ENCODE measurements around the gene ZNF320. TPM values are rescaled to one million over a fixed set of nuclear protein-coding genes. Genes with fewer than 3 reads are reported as not detected.

ZNF320 gene
- total and polyA plus RNA-seq, 2 experiments from 2014 or later = 13.6 to 32.3 TPM

DNA sequence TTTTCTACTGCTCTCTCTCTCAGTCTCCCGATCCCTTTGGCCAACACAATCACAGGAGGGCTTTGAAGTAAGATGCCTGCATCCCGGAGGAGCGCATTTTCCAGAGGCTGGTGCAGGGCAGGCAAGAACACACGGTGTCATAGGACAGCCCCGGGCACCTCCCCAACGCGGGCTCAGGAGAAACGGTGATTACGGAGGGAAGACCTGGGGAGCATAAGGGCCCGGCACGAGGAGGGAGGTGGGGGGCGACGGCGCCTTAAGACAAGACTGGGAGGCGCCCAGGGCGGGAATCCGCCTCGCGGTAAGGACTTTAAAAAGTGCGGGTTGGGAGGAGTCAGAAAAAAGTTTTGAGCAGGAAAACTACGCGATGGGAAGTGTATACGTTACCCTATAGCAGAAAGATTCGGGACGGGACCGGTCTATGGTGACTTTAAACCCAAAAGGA is 44.5 kb upstream of the ZNF320 start:
- Mint-ChIP-seq H3K4me1 (peaks cover 41% of the 10 kb centered on the region), H3K36me3 (ENCODE audit: low read depth) (peaks cover 16% of the 10 kb centered on the region; the same call in 2 of the 3 replicates), H3K27ac (peak overlapping the region; percentile 97), H3K27me3 (ENCODE audit: insufficient read depth, low read depth, poor library complexity) (peaks cover 10% of the 10 kb centered on the region), H3K9me3 (peaks cover 11% of the 10 kb centered on the region; the same call in 2 of the 3 replicates), H3K4me3 (peak overlapping the region; percentile 89)
- no peaks in the 10 kb centered on the region for H3K27me3 ChIP-seq (ENCODE audit: insufficient read depth)
- no peak for TF ChIP-seq POLR2AphosphoS5 (IDR thresholded peaks at IDR 0.05; ENCODE audit: low read depth)
- no peak for TF ChIP-seq ZNF331 (CRISPR knock-in tag; IDR thresholded peaks at IDR 0.05; ENCODE audit: low read depth)
- no peak for TF ChIP-seq EZH2 (IDR thresholded peaks at IDR 0.05; ENCODE audit: low read depth, unreplicated experiment)
- TF ChIP-seq JUNB (IDR thresholded peaks at IDR 0.05; ENCODE audit: unreplicated experiment) = no peak
- no peak for TF ChIP-seq ZNF114 (CRISPR knock-in tag; IDR thresholded peaks at IDR 0.05)
- no peak for TF ChIP-seq EZH2phosphoT487 (IDR thresholded peaks at IDR 0.05; ENCODE audit: unreplicated experiment)
- TF ChIP-seq, protein P1, sequence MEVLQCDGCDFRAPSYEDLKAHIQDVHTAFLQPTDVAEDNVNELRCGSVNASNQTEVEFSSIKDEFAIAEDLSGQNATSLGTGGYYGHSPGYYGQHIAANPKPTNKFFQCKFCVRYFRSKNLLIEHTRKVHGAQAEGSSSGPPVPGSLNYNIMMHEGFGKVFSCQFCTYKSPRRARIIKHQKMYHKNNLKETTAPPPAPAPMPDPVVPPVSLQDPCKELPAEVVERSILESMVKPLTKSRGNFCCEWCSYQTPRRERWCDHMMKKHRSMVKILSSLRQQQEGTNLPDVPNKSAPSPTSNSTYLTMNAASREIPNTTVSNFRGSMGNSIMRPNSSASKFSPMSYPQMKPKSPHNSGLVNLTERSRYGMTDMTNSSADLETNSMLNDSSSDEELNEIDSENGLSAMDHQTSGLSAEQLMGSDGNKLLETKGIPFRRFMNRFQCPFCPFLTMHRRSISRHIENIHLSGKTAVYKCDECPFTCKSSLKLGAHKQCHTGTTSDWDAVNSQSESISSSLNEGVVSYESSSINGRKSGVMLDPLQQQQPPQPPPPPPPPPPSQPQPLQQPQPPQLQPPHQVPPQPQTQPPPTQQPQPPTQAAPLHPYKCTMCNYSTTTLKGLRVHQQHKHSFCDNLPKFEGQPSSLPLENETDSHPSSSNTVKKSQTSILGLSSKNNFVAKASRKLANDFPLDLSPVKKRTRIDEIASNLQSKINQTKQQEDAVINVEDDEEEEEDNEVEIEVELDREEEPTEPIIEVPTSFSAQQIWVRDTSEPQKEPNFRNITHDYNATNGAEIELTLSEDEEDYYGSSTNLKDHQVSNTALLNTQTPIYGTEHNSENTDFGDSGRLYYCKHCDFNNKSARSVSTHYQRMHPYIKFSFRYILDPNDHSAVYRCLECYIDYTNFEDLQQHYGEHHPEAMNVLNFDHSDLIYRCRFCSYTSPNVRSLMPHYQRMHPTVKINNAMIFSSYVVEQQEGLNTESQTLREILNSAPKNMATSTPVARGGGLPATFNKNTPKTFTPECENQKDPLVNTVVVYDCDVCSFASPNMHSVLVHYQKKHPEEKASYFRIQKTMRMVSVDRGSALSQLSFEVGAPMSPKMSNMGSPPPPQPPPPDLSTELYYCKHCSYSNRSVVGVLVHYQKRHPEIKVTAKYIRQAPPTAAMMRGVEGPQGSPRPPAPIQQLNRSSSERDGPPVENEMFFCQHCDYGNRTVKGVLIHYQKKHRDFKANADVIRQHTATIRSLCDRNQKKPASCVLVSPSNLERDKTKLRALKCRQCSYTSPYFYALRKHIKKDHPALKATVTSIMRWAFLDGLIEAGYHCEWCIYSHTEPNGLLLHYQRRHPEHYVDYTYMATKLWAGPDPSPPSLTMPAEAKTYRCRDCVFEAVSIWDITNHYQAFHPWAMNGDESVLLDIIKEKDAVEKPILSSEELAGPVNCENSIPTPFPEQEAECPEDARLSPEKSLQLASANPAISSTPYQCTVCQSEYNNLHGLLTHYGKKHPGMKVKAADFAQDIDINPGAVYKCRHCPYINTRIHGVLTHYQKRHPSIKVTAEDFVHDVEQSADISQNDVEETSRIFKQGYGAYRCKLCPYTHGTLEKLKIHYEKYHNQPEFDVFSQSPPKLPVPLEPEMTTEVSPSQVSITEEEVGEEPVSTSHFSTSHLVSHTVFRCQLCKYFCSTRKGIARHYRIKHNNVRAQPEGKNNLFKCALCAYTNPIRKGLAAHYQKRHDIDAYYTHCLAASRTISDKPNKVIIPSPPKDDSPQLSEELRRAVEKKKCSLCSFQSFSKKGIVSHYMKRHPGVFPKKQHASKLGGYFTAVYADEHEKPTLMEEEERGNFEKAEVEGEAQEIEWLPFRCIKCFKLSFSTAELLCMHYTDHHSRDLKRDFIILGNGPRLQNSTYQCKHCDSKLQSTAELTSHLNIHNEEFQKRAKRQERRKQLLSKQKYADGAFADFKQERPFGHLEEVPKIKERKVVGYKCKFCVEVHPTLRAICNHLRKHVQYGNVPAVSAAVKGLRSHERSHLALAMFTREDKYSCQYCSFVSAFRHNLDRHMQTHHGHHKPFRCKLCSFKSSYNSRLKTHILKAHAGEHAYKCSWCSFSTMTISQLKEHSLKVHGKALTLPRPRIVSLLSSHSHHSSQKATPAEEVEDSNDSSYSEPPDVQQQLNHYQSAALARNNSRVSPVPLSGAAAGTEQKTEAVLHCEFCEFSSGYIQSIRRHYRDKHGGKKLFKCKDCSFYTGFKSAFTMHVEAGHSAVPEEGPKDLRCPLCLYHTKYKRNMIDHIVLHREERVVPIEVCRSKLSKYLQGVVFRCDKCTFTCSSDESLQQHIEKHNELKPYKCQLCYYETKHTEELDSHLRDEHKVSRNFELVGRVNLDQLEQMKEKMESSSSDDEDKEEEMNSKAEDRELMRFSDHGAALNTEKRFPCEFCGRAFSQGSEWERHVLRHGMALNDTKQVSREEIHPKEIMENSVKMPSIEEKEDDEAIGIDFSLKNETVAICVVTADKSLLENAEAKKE (CRISPR knock-in tag; IDR thresholded peaks at IDR 0.05) = no peak
- TF ChIP-seq, protein P2, sequence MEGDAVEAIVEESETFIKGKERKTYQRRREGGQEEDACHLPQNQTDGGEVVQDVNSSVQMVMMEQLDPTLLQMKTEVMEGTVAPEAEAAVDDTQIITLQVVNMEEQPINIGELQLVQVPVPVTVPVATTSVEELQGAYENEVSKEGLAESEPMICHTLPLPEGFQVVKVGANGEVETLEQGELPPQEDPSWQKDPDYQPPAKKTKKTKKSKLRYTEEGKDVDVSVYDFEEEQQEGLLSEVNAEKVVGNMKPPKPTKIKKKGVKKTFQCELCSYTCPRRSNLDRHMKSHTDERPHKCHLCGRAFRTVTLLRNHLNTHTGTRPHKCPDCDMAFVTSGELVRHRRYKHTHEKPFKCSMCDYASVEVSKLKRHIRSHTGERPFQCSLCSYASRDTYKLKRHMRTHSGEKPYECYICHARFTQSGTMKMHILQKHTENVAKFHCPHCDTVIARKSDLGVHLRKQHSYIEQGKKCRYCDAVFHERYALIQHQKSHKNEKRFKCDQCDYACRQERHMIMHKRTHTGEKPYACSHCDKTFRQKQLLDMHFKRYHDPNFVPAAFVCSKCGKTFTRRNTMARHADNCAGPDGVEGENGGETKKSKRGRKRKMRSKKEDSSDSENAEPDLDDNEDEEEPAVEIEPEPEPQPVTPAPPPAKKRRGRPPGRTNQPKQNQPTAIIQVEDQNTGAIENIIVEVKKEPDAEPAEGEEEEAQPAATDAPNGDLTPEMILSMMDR (conservative IDR thresholded peaks at IDR 0.05; ENCODE audit: low read depth in 2 of 2) = no peak
- TF ChIP-seq, protein P3, sequence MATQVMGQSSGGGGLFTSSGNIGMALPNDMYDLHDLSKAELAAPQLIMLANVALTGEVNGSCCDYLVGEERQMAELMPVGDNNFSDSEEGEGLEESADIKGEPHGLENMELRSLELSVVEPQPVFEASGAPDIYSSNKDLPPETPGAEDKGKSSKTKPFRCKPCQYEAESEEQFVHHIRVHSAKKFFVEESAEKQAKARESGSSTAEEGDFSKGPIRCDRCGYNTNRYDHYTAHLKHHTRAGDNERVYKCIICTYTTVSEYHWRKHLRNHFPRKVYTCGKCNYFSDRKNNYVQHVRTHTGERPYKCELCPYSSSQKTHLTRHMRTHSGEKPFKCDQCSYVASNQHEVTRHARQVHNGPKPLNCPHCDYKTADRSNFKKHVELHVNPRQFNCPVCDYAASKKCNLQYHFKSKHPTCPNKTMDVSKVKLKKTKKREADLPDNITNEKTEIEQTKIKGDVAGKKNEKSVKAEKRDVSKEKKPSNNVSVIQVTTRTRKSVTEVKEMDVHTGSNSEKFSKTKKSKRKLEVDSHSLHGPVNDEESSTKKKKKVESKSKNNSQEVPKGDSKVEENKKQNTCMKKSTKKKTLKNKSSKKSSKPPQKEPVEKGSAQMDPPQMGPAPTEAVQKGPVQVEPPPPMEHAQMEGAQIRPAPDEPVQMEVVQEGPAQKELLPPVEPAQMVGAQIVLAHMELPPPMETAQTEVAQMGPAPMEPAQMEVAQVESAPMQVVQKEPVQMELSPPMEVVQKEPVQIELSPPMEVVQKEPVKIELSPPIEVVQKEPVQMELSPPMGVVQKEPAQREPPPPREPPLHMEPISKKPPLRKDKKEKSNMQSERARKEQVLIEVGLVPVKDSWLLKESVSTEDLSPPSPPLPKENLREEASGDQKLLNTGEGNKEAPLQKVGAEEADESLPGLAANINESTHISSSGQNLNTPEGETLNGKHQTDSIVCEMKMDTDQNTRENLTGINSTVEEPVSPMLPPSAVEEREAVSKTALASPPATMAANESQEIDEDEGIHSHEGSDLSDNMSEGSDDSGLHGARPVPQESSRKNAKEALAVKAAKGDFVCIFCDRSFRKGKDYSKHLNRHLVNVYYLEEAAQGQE (IDR thresholded peaks at IDR 0.05; ENCODE audit: unreplicated experiment) = no peak
- no peak for TF ChIP-seq STAT1 (IDR thresholded peaks at IDR 0.05; ENCODE audit: unreplicated experiment)
- TF ChIP-seq CREB1 (CRISPR knock-in tag; IDR thresholded peaks at IDR 0.05; ENCODE audit: low read depth) = no peak
- TF ChIP-seq NANOG (IDR thresholded peaks at IDR 0.05; ENCODE audit: borderline replicate concordance) = no peak
- TF ChIP-seq, protein P4, sequence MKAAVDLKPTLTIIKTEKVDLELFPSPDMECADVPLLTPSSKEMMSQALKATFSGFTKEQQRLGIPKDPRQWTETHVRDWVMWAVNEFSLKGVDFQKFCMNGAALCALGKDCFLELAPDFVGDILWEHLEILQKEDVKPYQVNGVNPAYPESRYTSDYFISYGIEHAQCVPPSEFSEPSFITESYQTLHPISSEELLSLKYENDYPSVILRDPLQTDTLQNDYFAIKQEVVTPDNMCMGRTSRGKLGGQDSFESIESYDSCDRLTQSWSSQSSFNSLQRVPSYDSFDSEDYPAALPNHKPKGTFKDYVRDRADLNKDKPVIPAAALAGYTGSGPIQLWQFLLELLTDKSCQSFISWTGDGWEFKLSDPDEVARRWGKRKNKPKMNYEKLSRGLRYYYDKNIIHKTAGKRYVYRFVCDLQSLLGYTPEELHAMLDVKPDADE (IDR thresholded peaks at IDR 0.05) = no peak
- peak overlapping the region; percentile 96 for H3K4me2 ChIP-seq
- peak overlapping the region; percentile 94 for H2AFZ ChIP-seq
- ATAC-seq = peak; percentile 32
- no peaks in the 10 kb centered on the region for H3K9me2 ChIP-seq (ENCODE audit: insufficient read depth)
- peak; percentile 65 for DNase-seq (ENCODE audit: low spot score)
- H3F3A ChIP-seq (replicated peaks; ENCODE audit: low read depth) = peaks cover 10% of the 10 kb centered on the region
- peak overlapping the region; percentile 74; the same call in 1 of the 2 replicates for H3K27ac ChIP-seq (ENCODE audit: low read depth)
- H4K20me1 ChIP-seq (replicated peaks; ENCODE audit: insufficient read depth) = peaks cover 8% of the 10 kb centered on the region
- peaks cover 33% of the 10 kb centered on the region for H3K4me1 ChIP-seq (ENCODE audit: insufficient read depth)
- H3K79me2 ChIP-seq (replicated peaks; ENCODE audit: insufficient read depth) = peaks cover 39% of the 10 kb centered on the region
- H3K4me3 ChIP-seq = peak overlapping the region; percentile 97
- no peaks in the 10 kb centered on the region for H3K36me3 ChIP-seq (ENCODE audit: insufficient read depth)

Data from GM23338 (cell line).